ENCODE measurements around the gene KCNK15. TPM values are rescaled to one million over a fixed set of nuclear protein-coding genes. Genes with fewer than 3 reads are reported as not detected.
"Not testable (repeated sequence)": the region's sequence is repeated elsewhere in the genome, so short reads cannot be mapped to it uniquely, and the experiment has no call there.

The KCNK15 gene
- total RNA-seq, 1 donor from 2014 or later: not detected

DNA sequence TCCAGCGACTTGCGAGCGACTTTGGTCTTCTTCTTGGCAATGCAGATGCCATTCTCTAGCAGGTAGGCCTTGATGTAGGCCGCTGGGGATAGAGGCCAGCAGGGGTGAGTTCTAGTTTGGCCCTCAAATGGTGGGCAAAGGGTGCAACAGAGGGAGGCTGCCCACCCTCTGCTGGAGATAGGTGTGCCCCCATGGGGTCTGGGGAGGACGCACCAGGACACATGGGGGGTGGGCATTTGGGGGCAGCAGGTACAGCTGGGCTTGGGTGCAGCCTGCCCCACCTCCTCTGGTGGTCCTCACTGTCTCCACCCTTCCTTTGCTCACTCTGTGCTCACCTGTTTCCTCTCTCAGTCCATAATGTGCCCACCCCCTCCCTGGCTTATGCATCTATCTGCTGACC, 11.3 kb downstream of the KCNK15 start:
- intact Hi-C loops (cut with micrococcal nuclease): no loop called here

DNA sequence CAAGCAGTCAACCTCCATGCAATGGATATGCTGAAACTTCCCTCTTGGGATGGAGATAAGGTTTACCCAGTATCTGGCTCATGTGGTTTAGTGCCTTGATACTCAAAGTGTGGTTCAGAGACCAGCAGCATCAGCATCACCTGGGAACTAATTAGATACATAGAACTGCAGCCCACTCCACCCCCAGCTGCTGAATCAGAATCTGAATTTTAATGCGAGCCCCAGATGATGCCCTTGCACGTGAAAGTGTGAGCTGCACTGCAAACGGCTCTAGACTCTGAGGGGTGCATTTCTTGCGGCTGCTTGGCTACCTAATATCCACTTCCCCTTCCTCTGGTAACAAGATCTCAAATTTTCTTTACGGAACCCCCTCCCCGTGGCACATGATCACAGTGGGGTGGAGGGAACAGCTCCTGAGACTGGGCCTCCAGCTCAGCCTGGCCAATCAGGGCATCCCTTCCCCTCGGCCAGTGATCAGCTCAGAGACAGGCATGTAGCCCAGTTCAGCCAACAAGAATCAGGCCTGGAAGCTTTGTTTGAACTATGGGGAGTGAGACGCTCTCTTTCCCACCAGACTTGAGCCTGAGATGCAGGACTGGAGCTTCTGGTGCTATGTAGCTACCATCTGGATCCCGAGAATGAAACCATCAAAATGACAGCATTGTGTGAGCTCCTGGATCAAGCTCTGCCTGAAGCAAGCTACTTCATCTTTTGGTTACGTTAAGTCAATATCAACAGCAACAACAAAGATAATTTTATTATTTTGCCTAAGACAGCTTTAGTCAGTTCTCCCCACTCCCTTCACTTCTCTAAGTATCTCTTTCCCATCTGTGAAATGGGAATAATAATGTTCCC, 12.8 kb downstream of the KCNK15 start:
- intact Hi-C loops (cut with micrococcal nuclease): no loop called here

DNA sequence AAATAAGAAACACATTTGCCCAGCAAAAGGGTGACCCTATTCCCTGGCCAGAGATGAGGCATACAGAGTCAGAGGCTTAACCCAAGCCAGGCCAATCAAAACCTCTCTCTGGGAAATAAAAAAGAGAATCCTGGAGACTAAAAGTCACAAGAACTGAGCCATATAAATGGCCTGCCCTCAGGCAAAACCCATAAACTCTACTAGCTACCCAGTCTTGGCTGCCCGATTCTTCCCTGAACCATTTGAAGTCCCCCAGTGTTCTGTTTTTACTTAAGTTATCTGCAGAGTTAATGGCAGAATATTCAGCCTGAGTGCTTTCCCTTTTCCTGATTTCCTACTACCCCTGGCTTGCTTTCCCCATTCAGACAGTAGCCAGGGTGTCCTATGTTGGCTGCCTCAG, 13.9 kb downstream of the KCNK15 start:
- intact Hi-C loops (cut with micrococcal nuclease): no loop called here

DNA sequence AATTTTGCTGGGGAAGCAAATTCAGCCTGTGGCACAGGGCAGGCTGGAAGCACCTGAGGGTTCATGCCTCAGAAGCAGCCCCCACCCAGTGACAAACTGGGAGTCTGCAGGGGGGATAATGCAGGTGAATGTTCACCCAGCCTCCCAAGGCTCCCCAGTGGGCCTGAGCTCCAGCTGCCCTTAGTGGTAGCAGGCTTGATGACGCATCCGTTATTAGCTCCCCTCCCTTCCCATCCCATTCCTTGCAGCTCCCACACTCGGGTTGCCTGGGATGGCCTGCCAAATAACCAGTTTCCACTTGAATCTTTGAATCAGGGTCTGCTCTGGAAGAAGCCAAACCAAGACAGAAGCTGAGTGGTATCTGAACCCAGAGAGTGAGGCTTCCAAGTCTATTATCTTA, 15.8 kb downstream of the KCNK15 start:
- intact Hi-C loops (cut with micrococcal nuclease): no loop called here

DNA sequence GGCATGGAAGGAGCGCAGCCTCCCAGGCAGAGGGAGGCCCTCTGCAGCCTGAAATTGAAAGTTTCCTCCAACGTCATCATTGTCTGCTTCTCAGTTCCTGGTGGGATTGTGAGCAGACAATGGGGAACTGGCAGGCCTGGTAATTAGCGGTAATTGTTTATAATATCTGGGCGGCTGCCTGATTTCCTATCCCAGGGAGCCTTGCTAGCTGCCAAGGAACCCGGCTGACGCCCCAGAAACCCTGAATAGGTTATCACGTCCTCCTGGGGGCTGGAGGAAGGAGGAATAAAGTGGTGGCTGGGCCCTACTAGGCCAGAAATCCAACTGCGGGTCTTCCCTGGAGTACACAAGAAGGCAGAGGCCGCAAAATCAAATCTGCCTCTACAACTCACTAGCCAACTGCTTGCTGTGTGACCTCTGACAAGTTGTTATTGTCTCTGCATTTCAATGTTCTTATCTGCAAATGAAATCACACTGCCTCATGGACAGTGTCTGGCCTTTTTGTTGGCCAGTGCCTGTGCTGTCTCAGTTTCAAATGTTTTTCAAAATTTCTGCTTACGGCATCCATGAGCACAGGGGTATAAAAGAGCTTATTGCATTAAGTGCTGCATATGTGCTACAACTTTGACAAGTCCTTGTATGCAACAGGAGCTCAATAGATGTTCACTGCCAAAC, 16.9 kb downstream of the KCNK15 start:
- intact Hi-C loops (cut with micrococcal nuclease): no loop called here

DNA sequence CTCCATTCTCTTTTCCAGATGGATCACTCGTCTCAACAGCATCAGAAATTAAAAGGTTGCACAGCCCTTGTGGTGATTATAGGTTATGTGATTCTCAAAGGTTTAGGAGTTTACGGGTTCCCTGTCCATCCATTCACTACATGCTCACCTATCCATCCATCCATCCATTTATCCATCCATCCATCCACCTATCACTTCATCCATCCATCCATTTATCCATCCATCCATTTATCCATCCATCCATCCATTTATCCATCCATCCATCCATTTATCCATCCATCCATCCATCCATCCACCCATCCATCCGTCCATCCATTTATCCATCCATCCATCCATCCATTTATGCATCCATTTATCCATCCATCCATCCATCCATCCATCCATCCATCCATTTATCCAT, 18.1 kb downstream of the KCNK15 start:
- intact Hi-C loops (cut with micrococcal nuclease): not testable (repeated sequence)

DNA sequence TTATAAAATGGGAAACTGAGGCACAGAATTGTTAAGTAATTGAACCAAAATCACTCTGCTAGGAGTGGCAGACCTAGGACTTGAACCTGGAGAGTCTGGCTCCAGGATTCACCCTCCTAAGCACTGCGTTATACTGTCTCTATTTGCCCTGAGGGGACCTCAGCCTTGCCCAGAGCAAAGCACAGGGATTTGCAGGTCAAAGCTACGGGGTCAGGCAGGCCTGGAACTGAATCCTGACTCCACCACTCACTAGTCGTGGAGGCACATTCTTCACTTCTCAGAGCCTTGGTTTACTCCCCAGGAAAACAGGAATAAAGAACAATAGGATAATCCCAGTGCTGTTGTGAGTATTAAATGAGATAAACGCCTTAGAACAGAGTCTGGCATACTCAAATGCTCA, 19.4 kb downstream of the KCNK15 start:
- intact Hi-C loops (cut with micrococcal nuclease): no loop called here

DNA sequence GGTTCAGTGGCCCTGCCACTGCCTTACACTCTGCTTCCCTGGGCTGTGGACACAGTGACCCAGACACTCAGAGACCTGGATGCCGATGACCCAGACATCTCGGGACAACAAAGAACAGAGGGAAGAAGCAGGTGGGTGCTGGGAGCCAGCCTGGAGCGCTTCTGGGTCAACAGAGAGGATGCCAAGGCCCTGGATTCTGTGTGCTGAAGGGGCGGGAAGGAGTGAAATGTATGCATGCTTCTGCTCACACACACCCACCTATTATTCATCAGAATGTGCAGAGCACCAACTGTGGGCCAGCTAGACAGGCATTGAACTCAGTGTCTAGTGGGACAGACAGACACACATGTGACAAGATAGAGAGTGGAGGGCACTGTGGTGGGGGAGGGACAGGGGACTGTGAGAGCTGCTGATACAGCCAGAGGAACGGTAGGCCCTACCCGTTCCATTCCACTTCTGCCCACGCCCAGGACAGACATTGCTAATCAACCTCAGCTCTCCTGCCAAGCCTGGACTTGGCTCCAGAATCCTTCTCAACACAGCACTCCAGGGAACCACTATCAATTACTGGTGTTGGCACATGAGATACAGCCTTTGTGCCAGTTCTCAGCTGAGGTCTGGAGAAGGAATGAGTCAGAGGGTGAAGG, 20.2 kb downstream of the KCNK15 start:
- intact Hi-C loops (cut with micrococcal nuclease): no loop called here

DNA sequence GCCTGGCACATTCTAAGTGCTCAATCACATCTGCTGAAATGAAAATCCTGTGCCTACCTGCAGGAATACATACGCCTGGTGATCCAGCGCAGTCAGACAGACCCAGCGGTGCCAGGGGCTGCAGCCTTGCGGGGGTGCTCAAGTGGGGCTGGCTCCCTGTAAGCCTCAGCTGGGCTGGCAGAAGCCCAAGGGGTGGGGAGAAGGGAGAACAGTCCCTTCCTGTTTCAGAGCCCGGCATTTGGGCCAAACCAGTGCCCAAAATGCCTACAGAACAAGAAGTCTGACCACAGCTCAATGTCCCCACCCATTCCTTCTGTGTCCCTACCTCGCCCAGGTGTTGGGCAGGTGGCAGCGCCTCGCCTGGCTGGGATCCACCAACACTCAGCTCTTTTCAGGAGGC, 22.6 kb downstream of the KCNK15 start:
- intact Hi-C loops (cut with micrococcal nuclease): no loop called here

DNA sequence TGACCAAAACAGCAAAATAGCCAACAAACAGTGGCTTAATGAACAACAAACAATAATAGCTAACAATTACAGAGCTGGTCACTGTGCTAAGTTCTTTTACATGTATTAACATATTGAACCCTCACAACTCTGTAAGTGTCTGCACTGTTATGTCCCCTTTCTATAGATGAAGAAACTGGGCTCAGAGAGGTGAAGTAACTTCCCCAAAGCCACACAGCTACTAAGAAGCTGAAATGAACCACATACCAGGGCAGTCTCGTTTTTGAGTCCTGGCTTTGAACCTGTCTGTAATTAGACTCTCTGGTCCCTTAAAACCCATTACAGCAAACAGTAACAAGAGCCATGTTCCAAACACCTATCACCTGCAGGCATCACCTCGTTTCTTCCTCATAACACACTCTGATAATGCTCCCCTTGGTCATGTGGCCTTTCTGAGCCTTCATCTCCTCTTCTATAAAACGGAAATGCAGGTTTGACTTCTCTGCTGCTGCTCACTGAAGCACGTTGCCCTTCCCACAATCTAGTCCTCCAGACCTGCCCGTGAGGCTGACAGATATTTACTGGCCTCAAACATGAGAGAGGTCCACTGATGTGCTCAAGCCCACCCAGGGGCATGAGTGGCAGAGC, 23.3 kb downstream of the KCNK15 start:
- intact Hi-C loops (cut with micrococcal nuclease): no loop called here

DNA sequence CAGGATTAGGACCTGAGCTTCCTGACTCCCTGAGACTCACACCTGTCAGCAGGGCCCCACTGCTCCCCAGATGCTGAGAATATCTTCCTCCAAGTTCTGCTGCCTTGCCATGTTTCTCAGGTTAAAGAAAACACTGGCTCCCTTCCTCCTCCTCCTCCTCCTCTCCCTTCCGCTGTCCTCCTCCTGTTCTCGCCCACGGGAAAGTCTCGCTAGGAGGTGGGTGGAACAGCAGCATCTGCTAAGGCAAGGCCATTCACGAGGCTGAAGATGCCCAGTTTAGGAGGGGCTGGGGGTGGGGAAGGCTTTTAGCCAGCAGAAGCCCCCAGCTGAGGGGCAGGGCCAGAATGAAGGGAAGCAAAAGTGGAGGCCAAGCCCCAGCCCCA, 23.8 kb downstream of the KCNK15 start:
- intact Hi-C loops (cut with micrococcal nuclease): no loop called here

DNA sequence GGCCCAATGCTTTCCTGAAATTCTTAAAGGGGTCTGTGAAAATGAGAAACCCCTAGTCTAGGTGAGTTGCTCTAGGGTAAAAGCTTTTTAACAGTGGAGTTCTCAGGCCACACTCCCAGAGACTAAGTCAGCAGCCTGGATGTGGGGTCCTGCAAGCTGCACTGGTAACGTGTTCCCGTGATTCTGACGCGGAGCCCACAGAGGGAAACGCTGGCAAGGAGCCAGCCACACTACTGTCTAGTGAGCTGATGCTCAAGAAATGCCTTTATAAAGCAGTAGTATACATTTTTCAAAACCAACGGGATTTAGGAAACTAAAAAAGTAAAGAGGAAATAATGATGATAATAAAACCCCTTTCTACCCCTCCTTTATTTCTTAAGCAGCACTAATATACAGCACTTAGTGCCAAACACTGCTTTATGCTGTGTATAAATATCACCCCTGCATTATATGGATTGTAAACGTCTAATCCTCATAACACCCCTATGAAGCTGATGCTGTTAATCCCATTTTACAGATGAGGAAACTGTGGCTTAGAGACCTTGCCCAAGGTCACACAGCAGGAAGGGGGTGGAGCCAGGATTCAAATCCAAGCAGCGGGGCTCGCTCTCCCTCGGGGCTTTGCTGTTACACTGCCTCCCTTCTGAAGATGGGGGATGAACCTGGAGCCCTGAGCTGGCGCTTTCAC, 25.0 kb downstream of the KCNK15 start:
- intact Hi-C loops (cut with micrococcal nuclease): no loop called here

DNA sequence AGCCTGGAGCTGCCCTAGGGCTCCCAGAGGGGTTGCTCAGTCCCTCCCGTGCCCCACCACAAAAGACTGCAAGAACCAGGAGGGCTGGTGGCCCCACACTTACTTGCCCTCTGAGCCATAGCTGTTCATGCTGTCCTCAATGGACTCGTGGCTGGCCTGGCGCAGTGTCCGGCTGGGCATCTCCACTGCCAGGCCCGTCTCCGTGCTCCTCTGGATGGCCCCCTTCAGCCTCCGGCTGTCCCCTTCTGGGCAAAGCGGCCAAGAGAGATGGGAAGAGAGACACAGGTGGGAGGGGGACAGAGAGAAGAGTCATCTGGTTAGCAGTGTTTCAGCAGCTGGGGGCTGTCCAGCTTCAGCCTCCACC, 25.5 kb downstream of the KCNK15 start:
- intact Hi-C loops (cut with micrococcal nuclease): no loop called here

DNA sequence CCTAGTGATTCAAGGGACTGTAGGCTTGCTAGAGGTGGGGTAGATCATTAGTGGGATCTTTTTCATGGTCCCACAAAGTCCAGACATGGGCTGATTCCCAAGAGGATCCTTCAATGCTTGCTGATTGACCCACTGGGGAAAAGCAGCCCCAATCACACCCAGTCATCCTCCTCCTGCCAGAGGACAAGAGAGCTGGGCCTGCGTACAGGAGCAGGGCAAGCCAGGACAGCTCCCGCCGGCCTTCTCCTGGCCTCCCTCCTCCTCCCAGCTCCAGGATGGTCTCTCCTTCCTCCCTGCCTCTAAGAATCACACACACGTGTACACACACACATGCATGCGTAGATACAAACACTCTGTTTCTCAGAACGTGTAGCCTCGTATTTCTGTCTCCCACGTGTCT, 27.0 kb downstream of the KCNK15 start:
- intact Hi-C loops (cut with micrococcal nuclease): no loop called here

DNA sequence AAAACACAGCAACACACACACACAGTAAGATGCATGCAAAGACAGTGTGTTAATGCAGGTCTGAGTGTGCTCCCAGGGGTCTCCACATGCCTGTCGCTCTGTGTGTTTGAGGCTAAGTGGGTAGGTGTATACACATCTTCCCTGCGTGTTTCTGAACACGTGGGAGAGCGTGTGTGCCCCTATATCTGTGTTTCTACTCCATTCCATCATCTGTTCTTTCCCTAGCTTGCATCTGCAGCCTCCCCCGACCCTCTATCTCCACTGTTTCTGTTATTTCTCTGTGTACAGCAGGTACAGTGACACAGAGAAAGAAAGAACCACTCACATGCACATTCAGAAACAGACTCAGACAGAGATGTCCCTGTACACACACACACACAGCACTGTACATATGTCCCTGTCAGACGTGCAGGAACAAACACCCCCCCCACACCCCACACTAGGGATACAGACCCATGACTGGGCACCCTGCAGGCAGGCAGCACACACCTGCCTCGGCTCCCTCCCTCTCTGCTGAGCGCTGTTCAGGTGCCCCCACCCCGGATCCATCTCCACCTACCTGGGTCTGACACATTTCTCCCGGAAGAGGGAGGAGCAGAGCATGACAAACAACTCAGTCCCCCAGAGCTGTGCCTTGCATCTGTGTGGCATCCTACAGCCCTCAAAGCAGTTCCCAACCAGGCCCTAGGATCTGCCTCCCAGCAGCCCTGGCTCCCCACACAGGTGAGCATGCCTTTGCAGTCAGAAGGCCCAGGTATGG, 27.6 kb downstream of the KCNK15 start:
- intact Hi-C loops (cut with micrococcal nuclease): no loop called here

DNA sequence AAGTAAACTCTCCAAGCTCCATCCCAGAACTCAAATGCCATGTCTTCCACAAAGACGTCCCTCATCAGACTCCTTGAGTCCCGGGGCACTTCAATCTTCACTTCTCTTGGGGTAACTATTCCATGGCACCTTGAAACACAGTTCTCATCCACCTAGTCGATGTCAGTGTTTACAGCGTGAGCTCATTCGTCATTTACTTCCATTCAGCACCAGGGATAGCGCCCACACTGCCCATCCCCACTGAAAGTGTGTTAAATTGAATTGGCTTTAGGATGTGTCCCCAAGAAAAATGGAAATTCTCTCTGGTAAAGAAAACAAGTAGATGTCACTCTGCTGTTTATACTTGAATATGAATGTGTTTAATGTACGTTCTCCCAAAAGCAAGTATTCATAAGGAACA, 31.3 kb downstream of the KCNK15 start:
- intact Hi-C loops (cut with micrococcal nuclease): no loop called here

DNA sequence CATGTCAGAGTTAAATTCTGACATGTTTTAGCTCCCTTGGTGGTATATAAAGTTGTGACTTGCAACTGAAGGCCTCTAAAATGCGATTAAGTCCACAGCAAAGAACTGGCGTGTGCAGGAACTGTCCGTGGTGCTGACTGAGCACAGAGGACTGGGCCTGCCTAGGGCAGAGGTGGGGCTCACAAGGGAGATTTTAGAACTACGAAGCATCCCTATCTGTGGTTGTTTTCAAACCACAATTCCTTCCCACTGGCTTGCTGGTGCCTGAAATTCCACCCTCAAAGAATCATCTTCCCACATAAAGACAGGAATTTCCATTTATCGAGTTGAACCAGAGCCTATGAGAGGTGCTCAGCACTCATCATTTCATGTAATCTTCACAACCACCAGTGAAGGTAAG, 34.6 kb downstream of the KCNK15 start:
- intact Hi-C loops (cut with micrococcal nuclease): no loop called here

DNA sequence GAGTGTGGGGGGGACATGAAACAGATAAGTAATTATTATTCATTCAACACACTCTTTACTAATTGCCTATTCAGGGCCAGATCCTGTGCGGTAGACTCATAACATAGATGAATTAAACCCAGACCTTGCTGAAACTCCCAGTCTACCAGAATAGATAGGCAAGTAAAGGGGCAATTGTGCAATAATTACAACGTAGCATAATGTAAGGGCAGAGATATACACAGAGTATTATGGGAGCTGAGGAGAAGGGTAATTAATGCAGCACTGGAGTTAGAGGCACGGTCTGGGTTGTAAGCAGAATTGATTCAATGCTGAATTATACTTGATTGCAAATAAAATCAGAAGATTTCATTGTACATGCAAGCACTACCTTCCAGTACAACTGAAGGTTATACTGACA, 35.5 kb downstream of the KCNK15 start:
- intact Hi-C loops (cut with micrococcal nuclease): no loop called here

DNA sequence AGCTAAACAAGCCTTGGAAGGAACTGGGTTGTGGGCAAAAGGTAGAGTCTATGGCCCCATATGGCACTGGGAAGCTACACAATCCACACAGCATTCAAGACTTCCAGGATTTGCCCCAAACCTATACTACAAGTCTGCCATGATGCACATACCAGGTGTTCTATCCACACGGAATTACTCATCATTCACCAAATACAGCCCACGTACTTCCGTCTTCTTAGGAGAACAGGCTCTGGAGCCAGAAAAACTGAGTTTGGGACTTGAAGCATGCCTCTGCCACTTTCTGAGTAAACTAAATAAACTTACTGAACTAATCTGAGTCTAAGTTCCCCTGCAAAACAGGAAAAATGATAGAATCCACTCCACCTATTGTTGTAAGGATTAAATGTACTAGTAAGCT, 36.1 kb downstream of the KCNK15 start:
- intact Hi-C loops (cut with micrococcal nuclease): no loop called here

DNA sequence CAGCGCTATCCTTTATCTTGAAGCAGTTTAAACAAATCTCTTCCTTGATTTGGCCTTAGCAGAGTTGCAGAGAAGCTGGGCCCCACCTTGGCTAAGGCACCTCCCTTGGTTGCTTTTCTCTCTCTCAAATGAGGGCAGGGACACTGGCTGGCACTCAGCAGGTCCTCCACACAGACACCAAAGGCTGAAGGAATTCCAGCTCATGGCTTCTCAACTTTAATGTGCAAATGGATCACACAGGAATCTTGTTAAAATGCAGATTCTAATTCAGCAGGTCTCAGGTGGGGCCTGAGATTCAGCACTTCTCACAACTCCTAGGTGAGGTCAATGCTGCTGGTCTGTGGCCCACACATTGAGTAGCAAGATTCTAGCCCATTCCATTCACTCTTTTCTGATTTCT, 39.0 kb downstream of the KCNK15 start:
- intact Hi-C loops (cut with micrococcal nuclease): no loop called here

DNA sequence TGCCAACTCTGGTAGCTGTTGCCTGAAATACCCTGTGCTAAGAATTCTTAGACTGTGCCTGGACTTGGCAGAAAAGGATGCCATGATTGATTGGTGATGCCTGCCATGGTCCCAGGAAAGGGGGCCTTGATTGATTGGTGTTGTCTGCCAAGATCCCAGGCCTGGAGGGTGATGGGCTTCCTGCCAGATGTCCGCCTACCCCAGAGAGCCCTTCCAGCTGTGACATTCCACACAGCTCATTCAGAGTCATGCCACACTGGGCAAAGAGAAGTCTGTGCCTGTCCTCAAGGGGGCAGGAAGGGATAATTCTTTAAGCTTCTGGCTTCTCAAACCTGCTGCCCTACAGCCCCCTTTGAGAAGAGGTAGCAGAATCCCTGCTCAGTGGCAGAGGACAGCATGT, 40.1 kb downstream of the KCNK15 start:
- intact Hi-C loops (cut with micrococcal nuclease): no loop called here
